ENCODE measurements around the gene CASKIN2. TPM values are rescaled to one million over a fixed set of nuclear protein-coding genes. Genes with fewer than 3 reads are reported as not detected.
"Not testable (repeated sequence)": the region's sequence is repeated elsewhere in the genome, so short reads cannot be mapped to it uniquely, and the experiment has no call there.

The CASKIN2 gene
- total RNA-seq, 1 donor from 2014 or later: 50.6 TPM

GRCh38 chr17:75457047-75457654 is 58.2 kb downstream of the CASKIN2 start:
- no peaks in the 10 kb centered on the region for H3K36me3 Mint-ChIP-seq (ENCODE audit: insufficient read depth)
- H3K27me3 Mint-ChIP-seq: no peaks in the 10 kb centered on the region
- no peak for TF ChIP-seq CTCF (IDR thresholded peaks at IDR 0.05; ENCODE audit: unreplicated experiment)
- peak overlapping the region; percentile 98 for H3K27ac Mint-ChIP-seq
- peak overlapping the region; percentile 82 for H3K4me3 Mint-ChIP-seq (ENCODE audit: low read depth)
- DNase-seq (ENCODE audit: low spot score, unreplicated experiment): no peak
- H3K4me1 Mint-ChIP-seq (ENCODE audit: low read depth): peaks cover 35% of the 10 kb centered on the region
- no peaks in the 10 kb centered on the region for H3K9me3 Mint-ChIP-seq (ENCODE audit: low read depth)

GRCh38 chr17:75456417-75457046 is 58.8 kb downstream of the CASKIN2 start, which contains the start of gene TMEM94:
TMEM94 (plus strand) TSS chr17:75456635; CDS start chr17:75471906, 15,271 bp downstream.
- H3K27ac Mint-ChIP-seq: peak within 1 kb of the TSS; percentile 98
- no peaks in the 10 kb centered on the region for H3K27me3 Mint-ChIP-seq
- H3K4me1 Mint-ChIP-seq (ENCODE audit: low read depth): peaks cover 35% of the 10 kb centered on the region
- TF ChIP-seq CTCF (IDR thresholded peaks at IDR 0.05; ENCODE audit: unreplicated experiment): no peak
- peak within 1 kb of the TSS; percentile 82 for H3K4me3 Mint-ChIP-seq (ENCODE audit: low read depth)
- no peaks in the 10 kb centered on the region for H3K36me3 Mint-ChIP-seq (ENCODE audit: insufficient read depth)
- H3K9me3 Mint-ChIP-seq (ENCODE audit: low read depth): no peaks in the 10 kb centered on the region
- peak; percentile 84 for DNase-seq (ENCODE audit: low spot score, unreplicated experiment)

GRCh38 chr17:75456039-75456416 is 59.3 kb downstream of the CASKIN2 start:
- Mint-ChIP-seq H3K4me1 (ENCODE audit: low read depth) (peaks cover 35% of the 10 kb centered on the region), H3K27ac (peak overlapping the region; percentile 98), H3K4me3 (ENCODE audit: low read depth) (peak overlapping the region; percentile 82), H3K36me3 (ENCODE audit: insufficient read depth) (no peaks in the 10 kb centered on the region), H3K27me3 (no peaks in the 10 kb centered on the region), H3K9me3 (ENCODE audit: low read depth) (no peaks in the 10 kb centered on the region)
- no peak for DNase-seq (ENCODE audit: low spot score, unreplicated experiment)
- TF ChIP-seq CTCF (IDR thresholded peaks at IDR 0.05; ENCODE audit: unreplicated experiment): no peak

- DNase-seq (ENCODE audit: low spot score, unreplicated experiment); H3K4me3 Mint-ChIP-seq (ENCODE audit: low read depth); H3K36me3 Mint-ChIP-seq (ENCODE audit: insufficient read depth); H3K9me3 Mint-ChIP-seq (ENCODE audit: low read depth); H3K27me3 Mint-ChIP-seq; H3K27ac Mint-ChIP-seq: not testable (repeated sequence)
- H3K4me1 Mint-ChIP-seq (ENCODE audit: low read depth): peaks cover 26% of the 10 kb centered on the region
Measured at GRCh38 chr17:75454672-75455071, 60.7 kb downstream of the CASKIN2 start.

GRCh38 chr17:75454193-75454592 is 61.1 kb downstream of the CASKIN2 start:
- Mint-ChIP-seq H3K27ac (no peak overlapping the region), H3K27me3 (no peaks in the 10 kb centered on the region), H3K36me3 (ENCODE audit: insufficient read depth) (no peaks in the 10 kb centered on the region), H3K4me1 (ENCODE audit: low read depth) (peaks cover 21% of the 10 kb centered on the region), H3K4me3 (ENCODE audit: low read depth) (no peak overlapping the region), H3K9me3 (ENCODE audit: low read depth) (no peaks in the 10 kb centered on the region)
- TF ChIP-seq CTCF (IDR thresholded peaks at IDR 0.05; ENCODE audit: unreplicated experiment): no peak
- no peak for DNase-seq (ENCODE audit: low spot score, unreplicated experiment)

- no peak overlapping the region for H3K4me3 Mint-ChIP-seq (ENCODE audit: low read depth)
- peaks cover 2% of the 10 kb centered on the region for H3K4me1 Mint-ChIP-seq (ENCODE audit: low read depth)
- no peak for DNase-seq (ENCODE audit: low spot score, unreplicated experiment)
- TF ChIP-seq CTCF (IDR thresholded peaks at IDR 0.05; ENCODE audit: unreplicated experiment): no peak
- no peaks in the 10 kb centered on the region for H3K27me3 Mint-ChIP-seq
- no peak overlapping the region for H3K27ac Mint-ChIP-seq
- H3K9me3 Mint-ChIP-seq (ENCODE audit: low read depth): no peaks in the 10 kb centered on the region
- H3K36me3 Mint-ChIP-seq (ENCODE audit: insufficient read depth): no peaks in the 10 kb centered on the region
Measured at GRCh38 chr17:75450270-75450669, 65.1 kb downstream of the CASKIN2 start.

Data from progenitor cell of endocrine pancreas (in vitro differentiated cells).